HEK293 (cell line): ENCODE results near the gene HSD3B2.

Experiments
- CTCF ChIA-PET: fragments of 350-600 bp; formaldehyde crosslinking; extraction: SDS; loops from one replicate; lab custom pipeline; 2021; ENCODE audit warnings: antibody characterized with exemption; lab: Yijun Ruan, JAX
- POLR2A ChIA-PET: fragments of 300-600 bp; formaldehyde crosslinking; extraction: SDS; loops from one replicate; lab custom pipeline; 2020; ENCODE audit warnings: antibody characterized with exemption, inconsistent platforms; lab: Yijun Ruan, JAX
- H3K27ac ChIP-seq: fragments of 200-500 bp; sonication (Bioruptor generic); 2 replicates; pipeline ENCODE4 v1.5.1; 2014; ENCODE audit warnings: low read depth, low read length, control low read depth, inconsistent platforms; ENCODE audit errors: extremely low read depth
- H3K36me3 ChIP-seq, 2 experiments: fragments of 200-500 bp in 1 of 2; sonication (Bioruptor generic) in 1 of 2; 1 replicate in 1 of 2; 2 replicates in 1 of 2; pipeline ENCODE4 v1.5.1; 2014 to 2017; ENCODE audit warnings: inconsistent platforms in 2 of 2, low read length in 2 of 2; ENCODE audit not compliant: control insufficient read depth in 2 of 2, insufficient read depth in 1 of 2
- H3K4me1 ChIP-seq: fragments of 200-500 bp; sonication (Bioruptor generic); 2 replicates; pipeline ENCODE4 v1.5.1; 2014; ENCODE audit warnings: mild to moderate bottlenecking, low read length, inconsistent platforms; ENCODE audit not compliant: control insufficient read depth, insufficient read depth
- H3K4me3 ChIP-seq: 2 replicates; pipeline ENCODE4 v1.5.1; 2011; ENCODE audit warnings: low read depth, mild to moderate bottlenecking, control low read depth, low read length, moderate library complexity
- H3K9me3 ChIP-seq: fragments of 200-500 bp; sonication (Bioruptor generic); 2 replicates; pipeline ENCODE4 v1.5.1; 2014; ENCODE audit warnings: low read depth, low read length, inconsistent platforms; ENCODE audit not compliant: control insufficient read depth, insufficient read depth
- BCL11B ChIP-seq: fragments of 450-650 bp; formaldehyde crosslinking; IDR thresholded peaks from 2 replicates; pipeline ENCODE4 v1.5.1; 2016; ENCODE audit warnings: low read depth, missing biosample characterization, missing genetic modification characterization
- HIC1 ChIP-seq: fragments of 450-650 bp; formaldehyde crosslinking; IDR thresholded peaks from 2 replicates; pipeline ENCODE4 v1.5.1; 2016; ENCODE audit warnings: missing biosample characterization, missing genetic modification characterization
- HOXD13 ChIP-seq: sonication (generic); formaldehyde crosslinking; IDR thresholded peaks from 2 replicates; pipeline ENCODE4 v1.8.0; 2022; ENCODE audit warnings: missing genetic modification reagents, borderline replicate concordance
- KLF8 ChIP-seq: fragments of 450-650 bp; formaldehyde crosslinking; IDR thresholded peaks from 2 replicates; pipeline ENCODE4 v1.5.1; 2016; ENCODE audit warnings: missing biosample characterization, missing genetic modification characterization
- RBAK ChIP-seq: fragments of 450-650 bp; formaldehyde crosslinking; IDR thresholded peaks from 2 replicates; pipeline ENCODE4 v1.5.1; 2016; ENCODE audit warnings: missing biosample characterization, missing genetic modification characterization
- TCF7L2 ChIP-seq: IDR thresholded peaks from 2 replicates; pipeline ENCODE4 v1.6.1; 2011; ENCODE audit warnings: low read depth, mild to moderate bottlenecking, inconsistent platforms, low read length, moderate library complexity, borderline replicate concordance
- TRIM28 ChIP-seq: IDR thresholded peaks from 2 replicates; pipeline ENCODE4 v1.6.1; 2011; ENCODE audit warnings: low read length, control low read depth, borderline replicate concordance
- ZFP41 ChIP-seq: fragments of 450-650 bp; formaldehyde crosslinking; IDR thresholded peaks from 2 replicates; pipeline ENCODE4 v1.5.1; 2016; ENCODE audit warnings: missing biosample characterization, missing genetic modification characterization, borderline replicate concordance
- ZNF138 ChIP-seq: fragments of 450-650 bp; formaldehyde crosslinking; IDR thresholded peaks from 2 replicates; pipeline ENCODE4 v1.5.1; 2016; ENCODE audit warnings: missing biosample characterization, missing genetic modification characterization, borderline replicate concordance
- ZNF18 ChIP-seq: fragments of 450-650 bp; formaldehyde crosslinking; IDR thresholded peaks from 2 replicates; pipeline ENCODE4 v1.5.1; 2016; ENCODE audit warnings: missing biosample characterization, missing genetic modification characterization
- ZNF248 ChIP-seq: fragments of 450-650 bp; formaldehyde crosslinking; IDR thresholded peaks from 2 replicates; pipeline ENCODE4 v1.5.1; 2017; ENCODE audit warnings: missing biosample characterization, missing genetic modification characterization
- ZNF335 ChIP-seq: fragments of 450-650 bp; formaldehyde crosslinking; conservative IDR thresholded peaks from 2 replicates; pipeline ENCODE4 v1.5.1; 2016; ENCODE audit warnings: missing biosample characterization, missing genetic modification characterization
- ZNF394 ChIP-seq: fragments of 450-650 bp; formaldehyde crosslinking; IDR thresholded peaks from 2 replicates; pipeline ENCODE4 v1.5.1; 2016; ENCODE audit warnings: missing biosample characterization, missing genetic modification characterization, mild to moderate bottlenecking, moderate library complexity, borderline replicate concordance
- ZNF404 ChIP-seq: fragments of 450-650 bp; formaldehyde crosslinking; IDR thresholded peaks from 2 replicates; pipeline ENCODE4 v1.5.1; 2017; ENCODE audit warnings: missing biosample characterization, missing genetic modification characterization
- ZNF423 ChIP-seq: fragments of 450-650 bp; formaldehyde crosslinking; IDR thresholded peaks from 2 replicates; pipeline ENCODE4 v1.5.1; 2016; ENCODE audit warnings: missing biosample characterization, missing genetic modification characterization
- ZNF426 ChIP-seq: fragments of 450-650 bp; formaldehyde crosslinking; IDR thresholded peaks from 2 replicates; pipeline ENCODE4 v1.5.1; 2017; ENCODE audit warnings: missing biosample characterization, missing genetic modification characterization, mild to moderate bottlenecking, inconsistent platforms, moderate library complexity
- ZNF433 ChIP-seq: fragments of 450-650 bp; formaldehyde crosslinking; IDR thresholded peaks from 2 replicates; pipeline ENCODE4 v1.5.1; 2016; ENCODE audit warnings: missing biosample characterization, missing genetic modification characterization, low read depth
- ZNF513 ChIP-seq: fragments of 450-650 bp; IDR thresholded peaks from 2 replicates; pipeline ENCODE4 v1.5.1; 2018; ENCODE audit warnings: missing biosample characterization, missing genetic modification characterization
- ZNF544 ChIP-seq: fragments of 450-650 bp; formaldehyde crosslinking; IDR thresholded peaks from 2 replicates; pipeline ENCODE4 v1.5.0; 2017; ENCODE audit warnings: missing biosample characterization, missing genetic modification characterization
- ZNF621 ChIP-seq: fragments of 450-650 bp; formaldehyde crosslinking; IDR thresholded peaks from 2 replicates; pipeline ENCODE4 v1.5.1; 2017; ENCODE audit warnings: missing biosample characterization, missing genetic modification characterization
- ZNF670 ChIP-seq: fragments of 450-650 bp; formaldehyde crosslinking; IDR thresholded peaks from 2 replicates; pipeline ENCODE4 v1.5.1; 2016; ENCODE audit warnings: missing biosample characterization, missing genetic modification characterization, low read depth
- ZNF76 ChIP-seq: fragments of 450-650 bp; formaldehyde crosslinking; IDR thresholded peaks from 2 replicates; pipeline ENCODE4; 2016; ENCODE audit warnings: low read depth, missing biosample characterization, missing genetic modification characterization, borderline replicate concordance
- ZSCAN23 ChIP-seq: fragments of 450-650 bp; formaldehyde crosslinking; IDR thresholded peaks from 2 replicates; pipeline ENCODE4 v1.5.1; 2016; ENCODE audit warnings: missing biosample characterization, missing genetic modification characterization
- ZXDB ChIP-seq: fragments of 450-650 bp; formaldehyde crosslinking; IDR thresholded peaks from 2 replicates; pipeline ENCODE4 v1.5.1; 2016; ENCODE audit warnings: missing biosample characterization, missing genetic modification characterization
- TF ChIP-seq, protein P1 (sequence below): fragments of 450-650 bp; formaldehyde crosslinking; IDR thresholded peaks from 2 replicates; pipeline ENCODE4 v1.5.1; 2017; ENCODE audit warnings: missing biosample characterization, missing genetic modification characterization

The HSD3B2 gene

DNA sequence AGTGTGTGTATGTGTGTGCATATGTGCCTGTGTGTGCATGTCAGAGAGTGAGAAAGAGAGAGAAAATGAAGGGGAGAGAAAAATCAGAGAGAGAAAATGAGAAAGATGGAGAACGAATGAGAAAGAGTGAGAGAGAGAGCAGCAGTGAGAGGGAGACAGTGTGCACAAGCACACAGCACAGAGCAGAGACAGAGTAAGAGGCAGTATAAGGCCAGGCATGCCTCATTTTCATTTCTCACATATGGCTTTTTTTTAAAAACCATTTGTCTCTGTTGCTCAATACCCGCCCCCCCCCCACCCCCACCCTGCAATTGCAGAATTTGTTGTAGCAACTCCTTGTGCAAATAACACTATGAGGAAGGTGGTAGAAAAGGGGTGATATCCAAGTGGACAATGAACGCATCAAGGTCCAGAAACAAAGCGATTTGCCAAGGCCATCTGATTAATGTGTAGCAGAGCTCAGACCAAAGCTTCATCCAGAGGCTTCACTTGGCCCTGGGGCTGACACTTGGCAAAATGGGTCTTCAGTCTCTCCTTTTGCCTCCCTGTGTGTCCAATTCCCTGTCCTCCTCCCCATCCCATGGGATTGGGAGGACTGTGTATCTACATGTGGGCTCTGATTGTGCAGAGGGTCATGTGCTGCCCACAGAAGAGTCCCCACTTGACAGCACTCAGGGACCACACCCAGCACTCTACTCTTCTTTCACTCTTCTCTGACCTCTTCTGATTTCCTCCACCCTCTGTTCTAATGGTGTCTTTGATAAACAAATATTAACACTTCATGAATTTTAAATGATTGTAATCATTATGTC is 53.1 kb downstream of the HSD3B2 start:
- Histone ChIP-seq H3K4me3 (no peak overlapping the region), H3K9me3 (no peaks in the 10 kb centered on the region), H3K4me1 (no peaks in the 10 kb centered on the region), H3K27ac (no peak overlapping the region), H3K36me3 (no peaks in the 10 kb centered on the region)
- ChIA-PET POLR2A (no interaction called here), CTCF (interaction anchor here (1.0 kb wide), 1 partner anchor 8 kb away, joined by 4 read pairs; no protein-coding TSS in a partner anchor)
- TF ChIP-seq TCF7L2 (no peak), BCL11B (tag by site-specific recombination) (no peak), ZNF138 (tag by site-specific recombination) (no peak), ZNF621 (tag by site-specific recombination) (no peak), ZNF404 (no peak), HIC1 (no peak), ZNF544 (tag by site-specific recombination) (no peak), ZNF248 (no peak), ZNF423 (tag by site-specific recombination) (no peak), ZNF426 (tag by site-specific recombination) (no peak), ZNF76 (tag by site-specific recombination) (no peak), ZNF394 (tag by site-specific recombination) (no peak)
- TF ChIP-seq, protein P1, sequence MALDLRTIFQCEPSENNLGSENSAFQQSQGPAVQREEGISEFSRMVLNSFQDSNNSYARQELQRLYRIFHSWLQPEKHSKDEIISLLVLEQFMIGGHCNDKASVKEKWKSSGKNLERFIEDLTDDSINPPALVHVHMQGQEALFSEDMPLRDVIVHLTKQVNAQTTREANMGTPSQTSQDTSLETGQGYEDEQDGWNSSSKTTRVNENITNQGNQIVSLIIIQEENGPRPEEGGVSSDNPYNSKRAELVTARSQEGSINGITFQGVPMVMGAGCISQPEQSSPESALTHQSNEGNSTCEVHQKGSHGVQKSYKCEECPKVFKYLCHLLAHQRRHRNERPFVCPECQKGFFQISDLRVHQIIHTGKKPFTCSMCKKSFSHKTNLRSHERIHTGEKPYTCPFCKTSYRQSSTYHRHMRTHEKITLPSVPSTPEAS (tag by site-specific recombination): no peak

GRCh38 chr1:119469741-119470140 is 54.8 kb downstream of the HSD3B2 start:
- POLR2A ChIA-PET: no interaction called here

More at GRCh38 chr1:119469741-119470140, 54.8 kb downstream of the HSD3B2 start:
- no peaks in the 10 kb centered on the region for H3K36me3 ChIP-seq
- TF ChIP-seq ZSCAN23 (tag by site-specific recombination) (no peak), ZFP41 (no peak), TRIM28 (no peak), HOXD13 (CRISPR knock-in tag) (no peak), ZNF335 (no peak), ZNF18 (no peak), KLF8 (tag by site-specific recombination) (no peak), ZXDB (tag by site-specific recombination) (no peak), ZNF513 (tag by site-specific recombination) (no peak), RBAK (tag by site-specific recombination) (no peak), ZNF433 (tag by site-specific recombination) (no peak), ZNF670 (tag by site-specific recombination) (no peak)
- no peak overlapping the region for H3K27ac ChIP-seq
- no peaks in the 10 kb centered on the region for H3K9me3 ChIP-seq
- no peaks in the 10 kb centered on the region for H3K4me1 ChIP-seq
- CTCF ChIA-PET: interaction anchor here (0.6 kb wide), 1 partner anchor 96 kb away, joined by 3 read pairs; no protein-coding TSS in a partner anchor
- no peak overlapping the region for H3K4me3 ChIP-seq
